HG03135 (cell line): Measurements from ENCODE around the gene FGFBP3.
"Not testable (repeated sequence)": the region's sequence is repeated elsewhere in the genome, so short reads cannot be mapped to it uniquely, and the experiment has no call there.

Experiments
- ATAC-seq: cut with Tn5 transposase; IDR thresholded peaks from one replicate; pipeline ENCODE4 v1.9.1; 2021; ENCODE audit warnings: mild to moderate bottlenecking, moderate library complexity; ENCODE audit not compliant: unreplicated experiment

FGFBP3 gene

GRCh38 chr10:91907033-91907594, 2.2 kb downstream of the FGFBP3 start:
- ATAC-seq: no peak

GRCh38 chr10:91901784-91902677, 7.3 kb downstream of the FGFBP3 start:
- ATAC-seq: no peak

- no peak for ATAC-seq
These were observed 11.9 kb downstream of the FGFBP3 start for GRCh38 chr10:91897421-91897820.

DNA sequence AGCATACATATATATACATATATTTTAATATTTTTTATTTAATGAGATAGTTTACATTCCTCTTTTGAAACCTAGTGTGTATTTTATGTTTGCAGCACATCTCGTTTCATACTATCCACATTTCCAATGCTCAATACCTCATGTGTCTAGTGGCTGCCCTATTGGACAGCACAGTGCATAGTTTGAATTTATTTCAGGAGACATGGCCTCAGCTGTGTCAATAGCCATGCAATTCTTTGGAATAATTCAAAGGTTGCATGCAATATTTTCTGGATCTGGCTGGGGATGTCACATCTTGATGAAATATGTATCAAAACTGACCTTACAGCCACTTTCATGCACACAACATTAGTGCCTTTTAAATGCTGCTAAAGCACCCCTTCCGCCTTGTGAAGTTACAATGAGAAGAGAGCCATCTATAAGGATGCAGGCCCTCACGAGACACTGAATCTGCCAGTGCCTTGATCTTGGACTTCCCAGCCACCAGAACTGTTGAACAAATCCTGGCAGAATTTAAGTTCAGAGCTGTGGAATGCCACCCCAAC, 13.0 kb downstream of the FGFBP3 start:
- ATAC-seq: no peak

DNA sequence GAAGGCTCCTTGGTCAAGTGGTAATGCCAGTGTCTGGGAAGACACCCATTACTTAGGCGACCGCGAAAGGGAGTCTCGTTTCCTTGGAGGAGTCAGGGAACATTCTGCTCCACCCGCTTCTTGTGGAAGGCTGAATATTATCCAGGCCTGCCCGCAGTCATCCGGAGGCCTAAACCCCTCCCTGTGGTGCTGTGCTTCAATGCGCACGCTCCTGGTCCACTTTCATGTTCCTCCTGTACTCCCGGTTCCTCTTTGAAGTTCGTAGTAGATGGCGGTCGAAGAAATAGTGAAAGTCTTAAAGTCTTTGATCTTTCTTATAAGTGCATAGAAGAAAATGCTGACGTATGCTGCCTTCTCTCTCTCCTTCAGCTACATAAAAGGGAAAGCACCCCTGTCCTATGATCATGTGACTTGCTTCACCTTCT, 15.0 kb downstream of the FGFBP3 start:
- not testable (repeated sequence) for ATAC-seq

- no peak for ATAC-seq
These were observed 16.2 kb downstream of the FGFBP3 start for GRCh38 chr10:91893051-91893450.

- no peak for ATAC-seq
These were observed 17.9 kb downstream of the FGFBP3 start for GRCh38 chr10:91891125-91892001.

DNA sequence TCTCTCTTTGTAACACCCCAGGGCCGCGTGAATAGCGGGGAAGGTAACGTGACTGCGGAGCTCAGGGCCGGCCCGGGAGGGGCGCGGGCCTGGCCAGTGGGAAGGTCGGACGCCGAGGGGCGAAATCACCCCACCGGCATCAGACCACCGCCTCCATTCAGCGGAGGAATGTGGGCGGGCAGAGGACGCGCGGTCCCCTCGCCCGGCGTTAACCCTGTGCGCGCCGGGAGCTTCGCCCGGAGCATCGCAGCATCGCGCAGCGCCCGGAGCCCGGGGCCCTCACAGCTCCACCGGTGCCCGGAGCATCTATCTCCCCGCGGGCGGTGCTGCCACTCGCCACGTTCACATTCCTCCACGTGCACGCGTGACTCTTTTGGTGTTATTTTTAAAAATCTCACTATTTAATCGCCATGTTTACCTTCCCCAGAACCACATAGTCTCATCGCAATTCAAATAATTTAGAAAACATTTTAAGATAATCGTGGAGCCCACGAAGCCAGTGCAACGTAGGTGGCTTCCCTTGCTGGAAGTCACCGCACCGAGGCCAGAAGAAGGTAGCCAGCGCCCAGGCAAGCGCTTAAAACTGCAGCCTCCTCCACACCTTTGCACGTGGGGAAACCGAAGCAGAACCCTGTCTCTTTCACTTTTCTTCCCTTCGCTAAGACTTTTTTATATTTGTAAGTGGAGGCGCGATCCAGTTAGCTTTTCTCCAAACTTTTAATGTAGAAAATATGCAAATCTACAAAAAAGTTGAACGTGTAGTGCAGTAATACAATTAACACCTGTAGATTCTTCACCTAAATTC, 21.8 kb downstream of the FGFBP3 start:
- ATAC-seq: no peak

GRCh38 chr10:91886954-91887271, 22.4 kb downstream of the FGFBP3 start:
- ATAC-seq: no peak

- no peak for ATAC-seq
These were observed 23.8 kb downstream of the FGFBP3 start for GRCh38 chr10:91885362-91886079.

DNA sequence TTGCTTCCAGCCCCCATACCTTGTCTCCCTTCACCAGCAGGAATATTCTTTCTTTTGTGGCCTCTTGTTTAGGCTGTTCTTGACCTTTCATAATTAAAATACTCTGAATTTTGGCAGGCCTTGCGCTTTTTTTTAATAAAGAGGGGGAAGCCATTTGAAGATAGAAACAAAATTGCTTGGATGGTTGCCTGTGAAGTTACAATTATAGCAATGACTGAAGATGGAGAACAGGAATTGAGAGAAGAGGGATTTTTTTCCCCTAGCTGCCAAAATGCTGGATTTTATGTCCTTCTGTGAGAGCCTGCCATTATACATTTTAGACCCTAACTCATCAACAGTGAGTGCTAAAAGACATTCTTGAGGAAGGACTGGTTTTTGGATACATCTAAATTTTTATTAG, 24.8 kb downstream of the FGFBP3 start:
- no peak for ATAC-seq

DNA sequence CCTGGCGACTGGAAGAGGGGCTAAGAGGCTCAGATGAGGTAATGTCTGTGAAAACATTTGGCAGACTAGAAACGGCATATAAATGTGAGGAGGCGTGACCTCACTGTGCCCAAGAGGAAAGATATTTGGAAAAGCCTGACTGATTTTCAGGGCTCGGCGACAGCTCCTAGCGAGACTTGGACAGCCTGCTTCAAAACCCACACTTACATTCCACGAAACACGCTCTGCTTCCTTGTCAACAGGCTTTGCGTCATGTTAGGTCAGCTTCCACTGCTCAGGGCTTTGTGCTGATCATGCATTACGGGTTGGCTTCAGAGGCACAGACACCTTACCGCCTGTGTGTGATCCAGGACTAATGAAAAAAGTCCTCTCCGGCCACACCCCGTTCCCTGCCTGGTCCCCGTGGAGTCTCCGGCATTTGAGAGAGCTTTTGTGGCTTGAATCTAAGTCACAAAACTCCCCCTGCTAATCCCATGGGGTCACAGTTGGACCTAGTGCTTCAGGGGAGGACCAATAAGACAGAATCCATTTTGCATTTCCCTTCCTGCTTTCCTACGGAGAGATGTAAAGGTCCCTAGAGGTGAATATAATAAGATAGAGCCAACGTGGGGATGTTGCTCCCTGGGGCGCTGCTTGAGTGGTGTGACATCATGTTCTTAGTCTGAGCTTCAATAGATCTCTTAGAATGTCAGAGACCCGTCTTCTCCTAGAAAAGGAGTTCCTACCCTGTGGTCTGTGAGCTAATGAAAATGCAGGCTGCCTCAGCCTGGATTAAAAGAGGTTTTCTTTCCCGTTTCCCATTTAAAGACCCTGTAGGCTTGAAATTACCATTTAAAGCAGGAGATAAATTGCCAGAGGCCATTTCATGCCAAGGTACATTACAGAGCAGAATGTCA, 25.5 kb downstream of the FGFBP3 start:
- no peak for ATAC-seq

DNA sequence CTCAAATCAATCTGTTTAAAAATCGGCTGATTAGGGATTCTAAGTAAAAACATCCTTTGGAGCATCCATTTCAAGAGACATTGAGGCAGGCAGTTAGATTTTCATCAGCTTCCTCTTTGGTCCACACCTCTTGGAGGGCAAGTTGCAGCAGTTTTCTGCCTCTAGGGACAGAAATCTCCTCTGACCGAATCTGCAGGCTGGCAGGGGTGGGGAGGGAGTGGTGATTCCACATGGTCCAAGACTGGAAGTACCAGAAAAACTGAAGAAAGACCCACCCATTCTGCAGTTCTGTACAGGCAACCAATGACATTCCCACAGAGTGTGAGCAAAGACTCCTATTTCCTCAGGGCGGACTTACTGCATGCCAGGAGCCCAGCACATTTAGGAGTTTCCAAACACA, 29.0 kb downstream of the FGFBP3 start:
- no peak for ATAC-seq

GRCh38 chr10:91879515-91880170, 29.6 kb downstream of the FGFBP3 start:
- ATAC-seq: no peak

GRCh38 chr10:91875779-91876178, 33.5 kb downstream of the FGFBP3 start:
- no peak for ATAC-seq

DNA sequence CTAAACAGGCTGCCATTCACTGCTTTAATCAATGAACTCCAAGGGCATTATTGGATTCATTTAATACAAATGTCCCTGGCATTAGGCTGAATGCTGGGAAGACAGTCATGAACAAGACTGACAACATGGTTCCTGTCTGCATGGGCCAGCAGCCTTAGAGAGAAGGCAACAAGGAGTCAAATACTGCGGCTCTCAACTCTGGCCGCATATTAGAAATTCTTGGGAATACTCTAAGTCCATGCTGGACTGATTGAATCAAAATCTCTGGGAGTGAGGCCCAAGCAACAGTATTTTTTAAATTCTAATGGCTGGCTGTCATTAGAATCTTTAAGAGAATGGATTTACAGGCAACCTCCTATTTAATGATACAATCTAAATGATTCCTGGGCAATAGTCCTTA, 34.1 kb downstream of the FGFBP3 start:
- no peak for ATAC-seq

GRCh38 chr10:91865562-91866081, 43.7 kb downstream of the FGFBP3 start:
- ATAC-seq: no peak

DNA sequence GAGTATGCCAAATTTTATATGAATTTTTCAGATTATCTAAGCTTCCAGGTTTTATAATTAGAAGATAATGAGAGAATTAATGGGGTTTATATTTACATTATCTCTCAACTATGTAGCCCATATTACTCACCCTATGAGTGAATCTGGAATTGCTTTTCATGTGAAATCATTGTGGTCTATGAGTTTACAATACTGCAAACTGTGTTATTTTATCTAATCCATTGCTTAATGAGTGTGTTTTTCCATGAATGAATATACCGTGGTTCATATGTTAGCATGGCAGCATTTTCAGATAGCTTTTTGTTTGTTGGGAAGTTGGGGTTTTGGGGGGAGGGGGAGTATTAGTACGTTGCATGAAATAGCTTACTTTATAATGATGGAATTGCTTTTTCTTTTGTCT, 44.5 kb downstream of the FGFBP3 start:
- no peak for ATAC-seq
